Osteocyte (in vitro differentiated cells): Measurements from ENCODE around the gene WHRN. TPM values are rescaled to one million over a fixed set of nuclear protein-coding genes. Genes with fewer than 3 reads are reported as not detected.

Experiments
- DNase-seq: peaks from one replicate; pipeline ENCODE4 v3.0.0; 2021; ENCODE audit warnings: mixed read lengths; ENCODE audit not compliant: unreplicated experiment; ENCODE audit errors: extremely low spot score
- H3K27ac Mint-ChIP-seq: one replicate; pipeline ENCODE4 v1.8.0; 2021; ENCODE audit warnings: mild to moderate bottlenecking, mixed read lengths; ENCODE audit not compliant: unreplicated experiment
- H3K27me3 Mint-ChIP-seq: one replicate; pipeline ENCODE4 v1.8.0; 2021; ENCODE audit warnings: mixed read lengths; ENCODE audit not compliant: unreplicated experiment
- H3K36me3 Mint-ChIP-seq: one replicate; pipeline ENCODE4 v1.8.0; 2021; ENCODE audit warnings: mixed read lengths; ENCODE audit not compliant: unreplicated experiment
- H3K4me1 Mint-ChIP-seq: one replicate; pipeline ENCODE4 v1.8.0; 2021; ENCODE audit warnings: mixed read lengths; ENCODE audit not compliant: unreplicated experiment
- H3K4me3 Mint-ChIP-seq: one replicate; pipeline ENCODE4 v1.8.0; 2021; ENCODE audit warnings: mild to moderate bottlenecking, moderate library complexity, mixed read lengths; ENCODE audit not compliant: unreplicated experiment
- H3K9me3 Mint-ChIP-seq: one replicate; pipeline ENCODE4 v1.8.0; 2021; ENCODE audit warnings: mixed read lengths; ENCODE audit not compliant: unreplicated experiment
- total RNA-seq: library from RNA; stranded (reverse); gene quantifications from 2 replicates; pipeline ENCODE4 v1.2.1, GENCODE V29; 2021
- TF ChIP-seq, protein P1 (sequence below): fragments of 200-600 bp; sonication (generic); IDR thresholded peaks from 2 replicates; pipeline ENCODE4 v1.5.0; 2021; ENCODE audit warnings: antibody characterized with exemption, mild to moderate bottlenecking, moderate library complexity

The WHRN gene
- total RNA-seq, 1 donor from 2014 or later = 12.0 TPM

DNA sequence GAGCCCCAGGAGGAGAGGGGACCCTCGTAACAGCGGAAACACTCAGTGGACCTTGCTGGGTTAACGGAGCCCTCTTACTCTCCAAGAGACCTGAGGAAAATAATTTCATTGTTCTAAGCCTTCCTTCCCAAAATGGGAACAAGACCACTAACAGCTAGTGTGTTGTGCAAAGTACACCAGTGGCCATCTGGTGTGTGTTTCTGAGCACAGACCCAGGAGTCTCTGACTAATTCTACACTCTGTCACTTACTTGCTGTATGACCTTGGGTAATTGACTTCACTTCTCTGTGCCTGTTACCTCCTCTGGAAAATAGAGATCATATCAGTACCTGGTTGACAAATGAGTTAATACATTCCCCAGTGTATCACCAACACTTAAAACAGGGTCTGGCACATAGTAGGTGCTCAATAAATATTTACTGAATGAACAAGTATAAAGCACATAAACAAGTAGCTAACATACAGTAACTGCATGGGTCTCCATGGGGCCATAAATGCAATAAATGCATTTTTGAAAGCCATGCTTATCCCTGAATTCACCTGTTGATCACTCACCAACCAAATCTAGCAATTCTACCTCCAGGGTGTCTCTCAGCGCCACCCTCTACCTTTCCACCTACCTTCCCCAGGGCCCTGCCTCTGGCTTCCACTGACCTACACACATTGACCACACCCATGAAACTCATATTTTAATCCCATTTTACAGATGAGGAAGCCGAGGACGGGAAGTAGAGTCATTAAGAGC, 72.8 kb downstream of the WHRN start:
- Mint-ChIP-seq H3K27ac (no peak overlapping the region), H3K9me3 (no peaks in the 10 kb centered on the region), H3K36me3 (peaks cover 3% of the 10 kb centered on the region), H3K4me1 (no peaks in the 10 kb centered on the region), H3K4me3 (no peak overlapping the region), H3K27me3 (peaks cover 13% of the 10 kb centered on the region)
- TF ChIP-seq, protein P1, sequence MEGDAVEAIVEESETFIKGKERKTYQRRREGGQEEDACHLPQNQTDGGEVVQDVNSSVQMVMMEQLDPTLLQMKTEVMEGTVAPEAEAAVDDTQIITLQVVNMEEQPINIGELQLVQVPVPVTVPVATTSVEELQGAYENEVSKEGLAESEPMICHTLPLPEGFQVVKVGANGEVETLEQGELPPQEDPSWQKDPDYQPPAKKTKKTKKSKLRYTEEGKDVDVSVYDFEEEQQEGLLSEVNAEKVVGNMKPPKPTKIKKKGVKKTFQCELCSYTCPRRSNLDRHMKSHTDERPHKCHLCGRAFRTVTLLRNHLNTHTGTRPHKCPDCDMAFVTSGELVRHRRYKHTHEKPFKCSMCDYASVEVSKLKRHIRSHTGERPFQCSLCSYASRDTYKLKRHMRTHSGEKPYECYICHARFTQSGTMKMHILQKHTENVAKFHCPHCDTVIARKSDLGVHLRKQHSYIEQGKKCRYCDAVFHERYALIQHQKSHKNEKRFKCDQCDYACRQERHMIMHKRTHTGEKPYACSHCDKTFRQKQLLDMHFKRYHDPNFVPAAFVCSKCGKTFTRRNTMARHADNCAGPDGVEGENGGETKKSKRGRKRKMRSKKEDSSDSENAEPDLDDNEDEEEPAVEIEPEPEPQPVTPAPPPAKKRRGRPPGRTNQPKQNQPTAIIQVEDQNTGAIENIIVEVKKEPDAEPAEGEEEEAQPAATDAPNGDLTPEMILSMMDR = no peak
- no peak for DNase-seq

DNA sequence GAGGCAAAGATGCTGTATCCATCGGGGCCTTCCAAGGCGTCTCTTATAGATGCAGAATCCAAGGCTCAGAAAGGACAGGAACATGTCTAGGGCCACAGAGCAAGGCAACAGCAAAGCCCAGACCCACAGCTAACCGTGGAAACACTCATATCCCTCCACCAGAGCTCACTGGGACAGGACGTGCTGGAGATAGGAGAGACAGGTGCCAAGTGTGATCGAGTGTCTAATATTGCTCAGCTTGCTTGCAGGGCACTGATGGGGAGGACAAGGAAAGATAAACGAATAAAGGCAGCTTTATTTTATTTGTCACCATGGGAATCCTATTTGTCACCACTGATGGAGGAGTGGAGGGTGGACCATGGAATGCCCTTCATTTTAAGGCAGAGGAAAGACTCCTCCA, 73.5 kb downstream of the WHRN start:
- H3K4me3 Mint-ChIP-seq = no peak overlapping the region
- no peaks in the 10 kb centered on the region for H3K4me1 Mint-ChIP-seq
- H3K27ac Mint-ChIP-seq = no peak overlapping the region
- peaks cover 13% of the 10 kb centered on the region for H3K27me3 Mint-ChIP-seq
- H3K9me3 Mint-ChIP-seq = no peaks in the 10 kb centered on the region
- no peak for DNase-seq
- TF ChIP-seq, protein P1 = no peak
- H3K36me3 Mint-ChIP-seq = peaks cover 3% of the 10 kb centered on the region

DNA sequence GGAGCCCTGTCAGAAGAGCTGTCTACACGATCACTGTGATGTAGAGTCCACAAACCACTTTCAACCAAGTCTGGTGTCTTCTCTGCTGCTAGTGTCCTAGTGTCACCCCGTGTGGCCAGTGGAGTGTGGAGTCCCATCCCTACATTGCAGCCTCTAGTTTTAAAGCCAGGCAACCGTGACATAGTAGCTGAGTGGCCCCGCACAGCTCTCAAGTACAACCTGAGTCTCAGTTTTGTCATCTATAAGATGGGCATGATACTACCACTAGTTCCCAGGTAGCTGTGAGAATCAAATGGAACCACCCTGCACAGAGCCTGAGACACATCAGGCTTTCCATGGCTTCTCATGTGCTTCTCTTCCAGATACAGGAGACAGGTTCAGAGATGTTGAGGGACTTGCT, 74.3 kb downstream of the WHRN start:
- Mint-ChIP-seq H3K4me3 (no peak overlapping the region), H3K36me3 (peaks cover 3% of the 10 kb centered on the region), H3K27ac (no peak overlapping the region), H3K9me3 (no peaks in the 10 kb centered on the region), H3K27me3 (peaks cover 13% of the 10 kb centered on the region), H3K4me1 (no peaks in the 10 kb centered on the region)
- no peak for DNase-seq
- TF ChIP-seq, protein P1 = no peak

DNA sequence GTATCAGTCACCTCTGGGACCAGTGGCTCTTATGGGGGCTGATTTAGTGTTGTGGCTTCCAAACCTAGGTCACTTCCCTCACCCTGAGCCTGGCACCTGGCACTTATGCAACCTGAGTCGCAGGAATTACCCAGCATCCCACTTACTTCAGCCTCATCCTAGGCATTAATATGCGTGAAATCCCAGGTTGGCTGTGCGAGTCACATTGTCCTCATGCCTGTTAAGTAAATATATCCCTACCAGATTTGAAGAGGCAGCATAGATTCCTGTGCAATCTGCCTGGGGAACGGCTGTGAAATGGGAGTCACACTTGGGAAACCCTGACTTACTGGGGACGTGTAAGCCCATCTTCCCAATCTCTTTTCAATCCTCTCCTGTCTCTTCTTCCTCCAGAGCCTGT, 74.8 kb downstream of the WHRN start:
- Mint-ChIP-seq H3K36me3 (peaks cover 3% of the 10 kb centered on the region), H3K27me3 (peaks cover 13% of the 10 kb centered on the region), H3K4me3 (no peak overlapping the region), H3K27ac (no peak overlapping the region), H3K9me3 (no peaks in the 10 kb centered on the region), H3K4me1 (no peaks in the 10 kb centered on the region)
- no peak for DNase-seq
- TF ChIP-seq, protein P1 = no peak

DNA sequence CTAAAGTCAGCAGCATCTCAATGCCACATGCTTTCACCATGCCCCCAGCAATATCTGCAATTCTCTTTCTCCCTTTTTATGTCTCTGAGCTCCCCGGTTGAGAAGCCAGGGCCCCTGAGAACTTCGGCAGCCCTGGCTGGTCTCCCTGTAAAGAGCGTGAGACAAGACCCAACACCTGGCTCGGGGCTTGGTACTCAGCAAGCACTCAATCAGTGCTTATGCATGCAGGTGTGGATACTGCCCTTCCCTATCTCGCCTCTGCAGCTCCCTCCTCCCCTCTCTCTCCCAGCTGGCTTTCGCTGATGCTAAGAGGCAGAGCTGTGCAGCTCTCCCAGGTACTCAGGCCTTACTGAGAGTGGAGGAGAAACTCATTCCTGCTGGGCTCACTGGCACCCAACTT, 75.8 kb downstream of the WHRN start:
- H3K36me3 Mint-ChIP-seq = peaks cover 3% of the 10 kb centered on the region
- TF ChIP-seq, protein P1 = no peak
- no peak overlapping the region for H3K4me3 Mint-ChIP-seq
- no peaks in the 10 kb centered on the region for H3K9me3 Mint-ChIP-seq
- H3K4me1 Mint-ChIP-seq = no peaks in the 10 kb centered on the region
- no peak overlapping the region for H3K27ac Mint-ChIP-seq
- DNase-seq = no peak
- peaks cover 13% of the 10 kb centered on the region for H3K27me3 Mint-ChIP-seq
